ENCODE data around the gene RAB43.
"Not testable (repeated sequence)": the region's sequence is repeated elsewhere in the genome, so short reads cannot be mapped to it uniquely, and the experiment has no call there.

DNA sequence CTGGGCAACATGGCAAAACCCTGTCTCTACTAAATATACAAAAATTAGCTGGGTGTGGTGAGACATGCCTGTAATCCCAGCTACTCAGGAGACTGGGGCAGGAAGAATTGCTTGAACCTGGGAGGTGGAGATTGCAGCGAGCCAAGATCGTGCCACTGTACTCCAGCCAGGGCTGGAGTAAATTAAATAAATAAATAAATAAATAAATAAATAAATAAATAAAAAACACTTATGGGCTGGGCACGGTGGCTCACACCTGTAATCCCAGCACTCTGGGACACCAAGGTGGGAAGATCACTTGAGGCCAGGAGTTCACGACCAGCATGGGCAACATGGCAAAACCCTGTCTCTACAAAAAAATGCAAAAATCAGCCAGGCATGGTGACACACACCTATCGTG lies 19.4 kb upstream of the RAB43 start:
- TF ChIP-seq, protein P1, sequence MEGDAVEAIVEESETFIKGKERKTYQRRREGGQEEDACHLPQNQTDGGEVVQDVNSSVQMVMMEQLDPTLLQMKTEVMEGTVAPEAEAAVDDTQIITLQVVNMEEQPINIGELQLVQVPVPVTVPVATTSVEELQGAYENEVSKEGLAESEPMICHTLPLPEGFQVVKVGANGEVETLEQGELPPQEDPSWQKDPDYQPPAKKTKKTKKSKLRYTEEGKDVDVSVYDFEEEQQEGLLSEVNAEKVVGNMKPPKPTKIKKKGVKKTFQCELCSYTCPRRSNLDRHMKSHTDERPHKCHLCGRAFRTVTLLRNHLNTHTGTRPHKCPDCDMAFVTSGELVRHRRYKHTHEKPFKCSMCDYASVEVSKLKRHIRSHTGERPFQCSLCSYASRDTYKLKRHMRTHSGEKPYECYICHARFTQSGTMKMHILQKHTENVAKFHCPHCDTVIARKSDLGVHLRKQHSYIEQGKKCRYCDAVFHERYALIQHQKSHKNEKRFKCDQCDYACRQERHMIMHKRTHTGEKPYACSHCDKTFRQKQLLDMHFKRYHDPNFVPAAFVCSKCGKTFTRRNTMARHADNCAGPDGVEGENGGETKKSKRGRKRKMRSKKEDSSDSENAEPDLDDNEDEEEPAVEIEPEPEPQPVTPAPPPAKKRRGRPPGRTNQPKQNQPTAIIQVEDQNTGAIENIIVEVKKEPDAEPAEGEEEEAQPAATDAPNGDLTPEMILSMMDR (tag by site-specific recombination; IDR thresholded peaks at IDR 0.05): not testable (repeated sequence)
- not testable (repeated sequence) for TF ChIP-seq BCL11A (tag by site-specific recombination; IDR thresholded peaks at IDR 0.05; ENCODE audit: low read depth); YY1 (tag by site-specific recombination; IDR thresholded peaks at IDR 0.05); ZNF610 (tag by site-specific recombination; IDR thresholded peaks at IDR 0.05; ENCODE audit: borderline replicate concordance); MYNN (tag by site-specific recombination; IDR thresholded peaks at IDR 0.05; ENCODE audit: borderline replicate concordance); ZNF529 (tag by site-specific recombination; IDR thresholded peaks at IDR 0.05; ENCODE audit: insufficient replicate concordance); ZNF747 (tag by site-specific recombination; IDR thresholded peaks at IDR 0.05)
- TF ChIP-seq, protein P2, sequence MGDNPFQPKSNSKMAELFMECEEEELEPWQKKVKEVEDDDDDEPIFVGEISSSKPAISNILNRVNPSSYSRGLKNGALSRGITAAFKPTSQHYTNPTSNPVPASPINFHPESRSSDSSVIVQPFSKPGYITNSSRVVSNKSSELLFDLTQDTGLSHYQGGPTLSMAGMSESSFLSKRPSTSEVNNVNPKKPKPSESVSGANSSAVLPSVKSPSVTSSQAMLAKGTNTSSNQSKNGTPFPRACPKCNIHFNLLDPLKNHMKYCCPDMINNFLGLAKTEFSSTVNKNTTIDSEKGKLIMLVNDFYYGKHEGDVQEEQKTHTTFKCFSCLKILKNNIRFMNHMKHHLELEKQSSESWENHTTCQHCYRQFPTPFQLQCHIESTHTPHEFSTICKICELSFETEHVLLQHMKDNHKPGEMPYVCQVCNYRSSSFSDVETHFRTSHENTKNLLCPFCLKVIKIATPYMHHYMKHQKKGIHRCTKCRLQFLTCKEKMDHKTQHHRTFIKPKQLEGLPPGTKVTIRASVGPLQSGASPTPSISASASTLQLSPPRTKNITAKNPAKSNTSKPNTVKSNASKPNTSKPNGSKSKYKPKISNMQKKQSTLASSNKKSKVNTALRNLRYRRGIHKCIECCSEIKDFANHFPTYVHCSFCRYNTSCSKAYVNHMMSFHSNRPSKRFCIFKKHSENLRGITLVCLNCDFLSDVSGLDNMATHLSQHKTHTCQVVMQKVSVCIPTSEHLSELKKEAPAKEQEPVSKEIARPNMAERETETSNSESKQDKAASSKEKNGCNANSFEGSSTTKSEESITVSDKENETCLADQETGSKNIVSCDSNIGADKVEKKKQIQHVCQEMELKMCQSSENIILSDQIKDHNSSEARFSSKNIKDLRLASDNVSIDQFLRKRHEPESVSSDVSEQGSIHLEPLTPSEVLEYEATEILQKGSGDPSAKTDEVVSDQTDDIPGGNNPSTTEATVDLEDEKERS (tag by site-specific recombination; IDR thresholded peaks at IDR 0.05): not testable (repeated sequence)
